Muscle layer of duodenum (tissue), 2 donors: ENCODE results near the gene EXOC3L2.

ENCODE experiments used
- H3K27ac ChIP-seq: one replicate; pipeline ENCODE4 v1.7.0; 2013; ENCODE audit warnings: mild to moderate bottlenecking, low read length
- H3K27me3 ChIP-seq: one replicate; pipeline ENCODE4 v1.7.0; 2013; ENCODE audit warnings: low read depth, mild to moderate bottlenecking, control low read depth, low read length
- H3K36me3 ChIP-seq, 2 donors: one replicate each; pipeline ENCODE4 v1.7.0; 2013; ENCODE audit warnings: low read length in 2 of 2, control low read depth in 1 of 2, mild to moderate bottlenecking in 1 of 2; ENCODE audit not compliant: insufficient read depth in 2 of 2, control insufficient read depth in 1 of 2
- H3K4me1 ChIP-seq, 2 donors: one replicate each; pipeline ENCODE4 v1.7.0; 2013; ENCODE audit warnings: low read length in 2 of 2, mild to moderate bottlenecking in 2 of 2, control low read depth in 1 of 2, moderate library complexity in 1 of 2; ENCODE audit not compliant: insufficient read depth in 2 of 2, control insufficient read depth in 1 of 2
- H3K4me3 ChIP-seq, 2 donors: one replicate each; pipeline ENCODE4 v1.7.0; 2013; ENCODE audit warnings: low read length in 2 of 2, low read depth in 1 of 2, mild to moderate bottlenecking in 1 of 2
- H3K9me3 ChIP-seq, 2 donors: one replicate each; pipeline ENCODE4 v1.7.0; 2013; ENCODE audit warnings: low read length in 2 of 2, control low read depth in 1 of 2, mild to moderate bottlenecking in 1 of 2; ENCODE audit not compliant: control insufficient read depth in 1 of 2
- donor health status: healthy.

EXOC3L2 gene

GRCh38 chr19:45254044-45254531 is 8.9 kb upstream of the EXOC3L2 start:
- H3K9me3 ChIP-seq = no peaks in the 10 kb centered on the region
- peaks cover 0 to 4% of the 10 kb centered on the region in 2 donors for H3K36me3 ChIP-seq
- no peak overlapping the region for H3K27ac ChIP-seq
- no peak overlapping the region for H3K4me3 ChIP-seq
- H3K27me3 ChIP-seq = no peaks in the 10 kb centered on the region
- H3K4me1 ChIP-seq = peaks cover 11 to 40% of the 10 kb centered on the region in 2 donors

DNA sequence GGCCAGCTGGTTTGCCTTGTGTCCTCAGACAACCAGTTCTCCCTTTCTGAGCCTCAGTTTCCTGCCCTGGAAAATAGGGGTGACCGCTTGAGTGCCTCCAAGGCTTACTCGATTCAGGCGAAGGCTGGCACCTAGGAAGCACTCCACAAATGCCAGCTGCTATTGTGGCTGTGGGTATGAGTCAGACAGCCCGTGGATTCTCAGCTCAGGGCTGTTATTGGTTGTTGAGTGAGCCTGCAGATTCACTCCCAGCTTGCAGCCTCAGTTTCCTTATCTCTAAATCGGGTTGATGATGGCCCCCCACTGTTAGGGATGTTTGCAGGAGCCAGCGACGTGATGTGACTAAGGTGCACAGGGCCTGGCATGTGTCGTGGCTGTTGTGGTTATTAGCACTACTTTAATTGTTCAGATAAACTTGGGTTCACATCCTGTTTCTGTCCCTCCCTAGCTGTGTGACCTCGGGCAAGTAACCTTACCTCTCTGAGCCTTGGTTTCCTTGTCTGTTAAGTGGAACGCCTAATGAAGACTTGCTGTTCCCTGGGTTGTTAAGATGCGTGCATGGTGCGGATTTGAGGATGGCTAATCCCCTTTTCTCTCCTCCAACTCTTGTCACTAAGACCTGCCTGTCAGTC is 8.3 kb upstream of the EXOC3L2 start:
- Histone ChIP-seq H3K4me1 (peaks cover 11 to 44% of the 10 kb centered on the region in 2 donors), H3K27me3 (no peaks in the 10 kb centered on the region), H3K27ac (no peak overlapping the region), H3K36me3 (no peaks in the 10 kb centered on the region), H3K4me3 (no peak overlapping the region), H3K9me3 (no peaks in the 10 kb centered on the region)

- Histone ChIP-seq H3K9me3 (no peaks in the 10 kb centered on the region), H3K27ac (no peak overlapping the region), H3K36me3 (no peaks in the 10 kb centered on the region), H3K4me3 (peak overlapping the region; percentile 66 to 93), H3K4me1 (peaks cover 11 to 49% of the 10 kb centered on the region in 2 donors), H3K27me3 (no peaks in the 10 kb centered on the region)
Measured at GRCh38 chr19:45251452-45252354, 6.5 kb upstream of the EXOC3L2 start.

DNA sequence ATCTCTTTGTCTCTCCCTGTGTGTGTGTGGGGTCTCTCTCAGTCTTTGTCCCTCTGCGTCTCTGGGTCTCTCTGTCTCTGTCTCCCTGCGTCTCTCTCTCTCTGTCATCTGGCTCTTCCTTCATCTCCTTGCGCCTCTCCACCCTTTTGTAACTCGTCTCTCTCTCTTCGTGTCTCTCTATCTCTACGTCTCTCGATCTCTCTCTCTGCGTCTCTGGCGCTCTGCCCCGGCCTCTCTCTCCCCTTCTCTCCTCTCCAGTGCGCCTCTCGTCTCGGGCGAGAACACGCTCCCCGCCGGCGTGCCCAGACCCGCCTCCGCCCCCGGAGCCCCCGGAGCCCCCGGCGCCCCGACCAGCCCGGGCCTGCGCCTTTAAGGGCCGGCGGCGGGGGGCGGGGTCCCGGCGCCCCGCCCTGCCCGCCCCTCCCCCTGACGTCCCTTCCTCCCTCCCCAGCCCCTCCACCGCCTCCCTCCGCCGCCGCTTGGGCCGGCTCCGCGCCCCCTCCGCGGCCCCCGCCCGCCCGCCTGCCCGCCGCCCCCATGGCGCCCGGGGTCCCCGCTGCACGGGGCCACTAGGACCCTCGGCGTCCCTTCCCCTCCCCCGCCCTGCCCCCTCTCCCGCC is 5.7 kb upstream of the EXOC3L2 start, which contains the start of gene MARK4:
Gene MARK4, plus strand, starts transcription at position 440 of the 620 bp plus-strand sequence. CDS start 318 bp downstream, outside the sequence.
- Histone ChIP-seq H3K4me3 (peak within 1 kb of the TSS; percentile 88 to 93), H3K9me3 (no peaks in the 10 kb centered on the region), H3K4me1 (peaks cover 11 to 49% of the 10 kb centered on the region in 2 donors), H3K36me3 (no peaks in the 10 kb centered on the region), H3K27me3 (no peaks in the 10 kb centered on the region), H3K27ac (peak within 1 kb of the TSS; percentile 60)

DNA sequence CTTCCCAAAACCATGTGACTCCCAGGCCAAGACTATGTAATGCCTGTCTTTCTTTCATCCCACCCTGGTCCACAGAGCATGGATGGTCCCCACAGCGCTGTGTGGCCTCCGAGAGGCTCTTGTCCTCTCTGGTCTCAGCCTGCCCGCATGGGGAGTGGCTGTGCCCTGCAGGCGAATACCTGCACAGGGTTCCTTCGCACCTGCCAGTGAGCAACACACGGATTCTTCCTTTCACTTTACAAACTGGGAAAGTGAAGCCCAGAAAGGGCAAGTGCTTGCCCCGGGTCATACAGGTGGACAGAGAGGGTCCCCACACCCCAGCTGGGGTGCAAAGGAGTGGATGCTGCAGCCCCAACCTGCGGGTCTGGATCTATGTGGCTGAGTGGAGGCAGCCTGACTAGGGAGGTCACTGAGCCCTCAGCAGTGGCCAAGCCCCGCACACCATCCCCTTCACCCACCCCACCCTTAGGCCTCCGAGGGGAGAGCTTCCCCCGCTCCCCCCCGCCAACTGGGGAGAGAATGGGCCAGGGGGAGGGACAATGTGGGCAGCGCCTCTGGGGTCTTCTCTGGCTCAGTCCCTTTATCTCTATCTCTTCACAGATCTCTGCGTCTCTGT is 5.1 kb upstream of the EXOC3L2 start:
- H3K27me3 ChIP-seq = no peaks in the 10 kb centered on the region
- peaks cover 11 to 49% of the 10 kb centered on the region in 2 donors for H3K4me1 ChIP-seq
- H3K27ac ChIP-seq = peak overlapping the region; percentile 60
- peak overlapping the region; percentile 77 to 88 for H3K4me3 ChIP-seq
- no peaks in the 10 kb centered on the region for H3K36me3 ChIP-seq
- H3K9me3 ChIP-seq = no peaks in the 10 kb centered on the region

DNA sequence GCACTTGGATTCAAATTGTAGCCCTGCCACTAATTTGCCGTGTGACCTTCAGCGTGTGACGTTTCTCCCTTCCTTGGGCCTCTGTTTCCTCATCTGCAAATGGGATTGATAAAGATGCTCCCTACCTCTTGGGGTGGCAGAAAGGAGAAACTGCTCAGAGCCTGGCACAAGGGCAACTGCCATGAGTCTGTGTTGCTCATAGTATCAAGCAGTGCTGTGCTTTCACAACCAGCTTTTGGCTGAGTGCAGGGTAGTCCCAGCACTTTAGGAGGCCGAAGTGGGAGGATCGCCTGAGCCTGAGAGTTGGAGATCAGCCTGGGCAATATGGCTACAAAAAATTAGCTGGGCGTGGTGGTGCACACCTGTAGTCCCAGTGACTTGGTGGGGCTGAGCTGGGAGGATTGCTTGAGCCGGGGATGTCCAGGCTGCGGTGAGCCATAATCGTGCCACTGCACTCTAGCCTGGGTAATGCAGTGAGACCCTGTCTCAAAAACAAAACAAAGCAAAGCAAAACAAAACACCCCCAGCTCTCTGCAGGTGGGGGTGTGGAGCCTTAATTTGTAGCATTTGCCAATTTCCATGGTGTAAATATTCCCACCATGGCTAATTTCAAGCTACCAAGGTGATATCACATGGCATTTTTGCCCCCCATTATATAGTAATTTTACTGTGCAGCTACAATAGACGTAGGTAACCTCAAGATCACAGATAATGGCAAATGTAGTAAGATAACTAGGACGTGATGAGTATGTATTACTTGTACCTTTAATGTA is 4.2 kb upstream of the EXOC3L2 start:
- H3K27me3 ChIP-seq = no peaks in the 10 kb centered on the region
- H3K4me3 ChIP-seq = no peak overlapping the region
- no peaks in the 10 kb centered on the region for H3K36me3 ChIP-seq
- peaks cover 11 to 46% of the 10 kb centered on the region in 2 donors for H3K4me1 ChIP-seq
- no peaks in the 10 kb centered on the region for H3K9me3 ChIP-seq
- no peak overlapping the region for H3K27ac ChIP-seq

DNA sequence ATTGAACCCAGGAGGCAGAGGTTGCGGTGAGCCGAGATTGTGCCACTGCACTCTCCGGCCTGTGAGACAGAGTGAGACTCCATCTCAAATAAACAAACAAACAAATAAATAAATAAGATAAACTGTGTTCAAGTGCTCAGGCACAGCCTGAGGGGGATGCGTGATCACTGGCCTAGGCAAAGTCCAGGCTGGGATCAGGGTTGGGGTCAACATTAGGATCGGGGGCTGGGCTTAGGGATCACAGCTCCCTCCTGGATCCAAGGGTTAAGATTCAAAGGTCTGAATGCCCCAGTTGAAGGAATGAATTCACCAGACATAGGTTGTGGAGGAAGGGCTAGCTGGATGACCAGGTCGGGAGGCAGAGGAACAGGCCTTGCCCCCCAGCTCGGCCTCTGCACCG is 1.9 kb upstream of the EXOC3L2 start:
- Histone ChIP-seq H3K27ac (no peak overlapping the region), H3K4me1 (peaks cover 0 to 24% of the 10 kb centered on the region in 2 donors), H3K4me3 (no peak overlapping the region), H3K27me3 (no peaks in the 10 kb centered on the region), H3K36me3 (no peaks in the 10 kb centered on the region), H3K9me3 (no peaks in the 10 kb centered on the region)

- Histone ChIP-seq H3K9me3 (no peaks in the 10 kb centered on the region), H3K27ac (no peak overlapping the region), H3K36me3 (no peaks in the 10 kb centered on the region), H3K27me3 (no peaks in the 10 kb centered on the region), H3K4me3 (no peak overlapping the region), H3K4me1 (peaks cover 0 to 19% of the 10 kb centered on the region in 2 donors)
Measured at GRCh38 chr19:45245826-45246225, 619 bp upstream of the EXOC3L2 start.

GRCh38 chr19:45244133-45244794 is 943 bp downstream of the EXOC3L2 start:
- no peak overlapping the region for H3K27ac ChIP-seq
- H3K36me3 ChIP-seq = no peaks in the 10 kb centered on the region
- peaks cover 0 to 8% of the 10 kb centered on the region in 2 donors for H3K4me1 ChIP-seq
- H3K9me3 ChIP-seq = no peaks in the 10 kb centered on the region
- H3K27me3 ChIP-seq = no peaks in the 10 kb centered on the region
- peak overlapping the region in 1 of 2 donors; percentile 19 for H3K4me3 ChIP-seq

DNA sequence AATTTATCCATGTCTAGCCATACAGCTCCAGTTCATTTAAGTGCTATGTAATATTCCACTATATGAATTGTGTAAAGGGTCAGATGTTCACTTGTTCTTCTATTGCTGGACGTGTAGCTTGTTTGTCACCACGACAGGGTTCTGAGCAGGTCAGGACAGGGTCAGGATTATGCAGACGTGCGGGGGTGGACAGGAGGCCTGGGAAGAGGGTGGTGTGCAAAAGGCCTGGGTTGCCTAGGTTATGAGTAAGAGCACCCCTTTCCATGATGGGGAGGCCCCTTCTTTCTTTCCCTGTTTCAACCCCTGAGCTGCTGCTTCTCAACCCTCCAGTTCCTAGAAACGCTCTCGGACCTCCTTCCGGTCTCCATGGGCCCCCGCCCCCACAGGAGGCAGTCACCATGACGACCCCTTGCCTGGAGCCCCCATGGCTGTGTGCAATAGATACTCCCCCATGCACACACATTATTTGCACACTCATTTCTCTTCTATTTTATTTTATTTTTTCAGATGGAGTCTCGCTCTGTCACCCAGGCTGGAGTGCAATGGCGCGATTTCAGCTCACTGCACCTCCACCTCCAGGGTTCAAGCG is 2.0 kb downstream of the EXOC3L2 start:
- no peaks in the 10 kb centered on the region for H3K27me3 ChIP-seq
- no peak overlapping the region for H3K27ac ChIP-seq
- no peak overlapping the region for H3K4me3 ChIP-seq
- H3K4me1 ChIP-seq = peaks cover 0 to 2% of the 10 kb centered on the region in 2 donors
- no peaks in the 10 kb centered on the region for H3K36me3 ChIP-seq
- H3K9me3 ChIP-seq = no peaks in the 10 kb centered on the region
